ENCODE measurements around the gene ARHGEF19. TPM values are rescaled to one million over a fixed set of nuclear protein-coding genes. Genes with fewer than 3 reads are reported as not detected.

Gene ARHGEF19
- total RNA-seq, 6 experiments from 2014 or later: 5.5 to 9.0 (median 7.2) TPM

- no peak overlapping the region for H3K27ac Mint-ChIP-seq
- H3K4me1 Mint-ChIP-seq (ENCODE audit: low read depth): peaks cover 70% of the 10 kb centered on the region
- peaks cover 32% of the 10 kb centered on the region for H3K36me3 Mint-ChIP-seq (ENCODE audit: low read depth)
- no peak for TF ChIP-seq CTCF (IDR thresholded peaks at IDR 0.05)
- H3K27me3 Mint-ChIP-seq (ENCODE audit: insufficient read depth): no peaks in the 10 kb centered on the region; the same call in 1 of the 2 replicates
- H3K4me3 Mint-ChIP-seq: no peak overlapping the region
- no peaks in the 10 kb centered on the region for H3K9me3 Mint-ChIP-seq
- no peak for DNase-seq
Observed at GRCh38 chr1:16256478-16256877, 44.0 kb upstream of the ARHGEF19 start.

GRCh38 chr1:16254263-16254928 is 41.9 kb upstream of the ARHGEF19 start:
- no peaks in the 10 kb centered on the region; the same call in 1 of the 2 replicates for H3K27me3 Mint-ChIP-seq (ENCODE audit: insufficient read depth)
- no peak overlapping the region; the same call in 1 of the 2 replicates for H3K4me3 Mint-ChIP-seq
- H3K4me1 Mint-ChIP-seq (ENCODE audit: low read depth): peaks cover 67% of the 10 kb centered on the region
- no peaks in the 10 kb centered on the region for H3K9me3 Mint-ChIP-seq
- DNase-seq: peak; percentile 46
- no peak for TF ChIP-seq CTCF (IDR thresholded peaks at IDR 0.05)
- peak overlapping the region; percentile 40 for H3K27ac Mint-ChIP-seq
- H3K36me3 Mint-ChIP-seq (ENCODE audit: low read depth): peaks cover 44% of the 10 kb centered on the region

- Mint-ChIP-seq H3K27ac (no peak overlapping the region), H3K4me3 (no peak overlapping the region), H3K36me3 (ENCODE audit: low read depth) (peaks cover 50% of the 10 kb centered on the region), H3K4me1 (ENCODE audit: low read depth) (peaks cover 68% of the 10 kb centered on the region), H3K9me3 (no peaks in the 10 kb centered on the region), H3K27me3 (ENCODE audit: insufficient read depth) (no peaks in the 10 kb centered on the region)
- DNase-seq: no peak
- no peak for TF ChIP-seq CTCF (IDR thresholded peaks at IDR 0.05)
Observed at GRCh38 chr1:16253332-16253922, 41.0 kb upstream of the ARHGEF19 start.

- peaks cover 50% of the 10 kb centered on the region for H3K36me3 Mint-ChIP-seq (ENCODE audit: low read depth)
- no peak overlapping the region for H3K4me3 Mint-ChIP-seq
- H3K27me3 Mint-ChIP-seq (ENCODE audit: insufficient read depth): no peaks in the 10 kb centered on the region
- peaks cover 68% of the 10 kb centered on the region for H3K4me1 Mint-ChIP-seq (ENCODE audit: low read depth)
- TF ChIP-seq CTCF (IDR thresholded peaks at IDR 0.05): no peak
- H3K9me3 Mint-ChIP-seq: no peaks in the 10 kb centered on the region
- DNase-seq: no peak
- H3K27ac Mint-ChIP-seq: no peak overlapping the region
Observed at GRCh38 chr1:16252912-16253311, 40.5 kb upstream of the ARHGEF19 start.

GRCh38 chr1:16251381-16251780 is 38.9 kb upstream of the ARHGEF19 start:
- no peak for TF ChIP-seq CTCF (IDR thresholded peaks at IDR 0.05)
- Mint-ChIP-seq H3K4me1 (ENCODE audit: low read depth) (peaks cover 61% of the 10 kb centered on the region), H3K4me3 (no peak overlapping the region), H3K27me3 (ENCODE audit: insufficient read depth) (no peaks in the 10 kb centered on the region), H3K27ac (no peak overlapping the region), H3K9me3 (no peaks in the 10 kb centered on the region), H3K36me3 (ENCODE audit: low read depth) (peaks cover 50% of the 10 kb centered on the region)
- no peak for DNase-seq

Data from HFFc6 (cell line).